NT2/D1 (cell line): ENCODE data around the gene MUC4.
"Not testable (repeated sequence)": the region's sequence is repeated elsewhere in the genome, so short reads cannot be mapped to it uniquely, and the experiment has no call there.

ENCODE experiments used
- YY1 ChIP-seq: IDR thresholded peaks from 2 replicates; pipeline ENCODE4 v1.6.1; 2011; ENCODE audit not compliant: insufficient read length, insufficient read depth
- ZNF274 ChIP-seq: IDR thresholded peaks from 2 replicates; pipeline ENCODE4 v1.6.1; 2011; ENCODE audit warnings: mild to moderate bottlenecking, low read depth, low read length

- not testable (repeated sequence) for TF ChIP-seq ZNF274, YY1
Observed at GRCh38 chr3:195712535-195712910, 99.2 kb downstream of the MUC4 start.
